Measurements from ENCODE around the gene LPAR4. TPM values are rescaled to one million over a fixed set of nuclear protein-coding genes. Genes with fewer than 3 reads are reported as not detected.

Gene LPAR4
- total RNA-seq, 1 experiment from 2014 or later = not detected

Other genes with a start within 250 kb of the LPAR4 start
- gene RTL3, start 88.4 kb upstream of the LPAR4 start, total RNA-seq (2014; rRNA removed; shearing (Covaris generic)) = 0.21 TPM in 1 of 2 replicates, not detected in the other
- not detected in 2 replicates for gene P2RY10, start 197.7 kb downstream of the LPAR4 start, total RNA-seq (2014; rRNA removed; shearing (Covaris generic))